ENCODE measurements around the gene SCN9A. TPM values are rescaled to one million over a fixed set of nuclear protein-coding genes. Genes with fewer than 3 reads are reported as not detected.

The SCN9A gene
- total RNA-seq, 1 donor from 2014 or later, result 7.8 TPM

GRCh38 chr2:166270376-166270775, 105.4 kb downstream of the SCN9A start:
- Histone ChIP-seq H3K4me2 (ENCODE audit: low read length) (no peak overlapping the region), H3K27ac (ENCODE audit: low read depth, low read length) (no peak overlapping the region), H3K36me3 (ENCODE audit: insufficient read depth, low read length) (no peaks in the 10 kb centered on the region), H2AFZ (ENCODE audit: low read depth, low read length) (no peak overlapping the region), H4K20me1 (ENCODE audit: insufficient read depth, low read length) (no peaks in the 10 kb centered on the region), H3K27me3 (ENCODE audit: insufficient read depth, low read length) (no peaks in the 10 kb centered on the region), H3K9ac (ENCODE audit: low read length) (no peak overlapping the region), H3K4me3 (ENCODE audit: insufficient read depth, low read depth, low read length) (no peak overlapping the region), H3K79me2 (ENCODE audit: insufficient read depth, low read length) (no peaks in the 10 kb centered on the region), H3K9me3 (ENCODE audit: insufficient read depth, low read depth, low read length) (no peaks in the 10 kb centered on the region), H3K4me1 (ENCODE audit: insufficient read depth, low read length) (no peaks in the 10 kb centered on the region)
- H3K4me3 Mint-ChIP-seq (ENCODE audit: unreplicated experiment), result no peak overlapping the region
- no peaks in the 10 kb centered on the region for H3K4me1 Mint-ChIP-seq (ENCODE audit: low read depth, unreplicated experiment)
- FAIRE-seq (no peak), DNase-seq (ENCODE audit: low read depth) (no peak)
- no peaks in the 10 kb centered on the region for H3K9me3 Mint-ChIP-seq (ENCODE audit: unreplicated experiment)
- TF ChIP-seq, protein P1, sequence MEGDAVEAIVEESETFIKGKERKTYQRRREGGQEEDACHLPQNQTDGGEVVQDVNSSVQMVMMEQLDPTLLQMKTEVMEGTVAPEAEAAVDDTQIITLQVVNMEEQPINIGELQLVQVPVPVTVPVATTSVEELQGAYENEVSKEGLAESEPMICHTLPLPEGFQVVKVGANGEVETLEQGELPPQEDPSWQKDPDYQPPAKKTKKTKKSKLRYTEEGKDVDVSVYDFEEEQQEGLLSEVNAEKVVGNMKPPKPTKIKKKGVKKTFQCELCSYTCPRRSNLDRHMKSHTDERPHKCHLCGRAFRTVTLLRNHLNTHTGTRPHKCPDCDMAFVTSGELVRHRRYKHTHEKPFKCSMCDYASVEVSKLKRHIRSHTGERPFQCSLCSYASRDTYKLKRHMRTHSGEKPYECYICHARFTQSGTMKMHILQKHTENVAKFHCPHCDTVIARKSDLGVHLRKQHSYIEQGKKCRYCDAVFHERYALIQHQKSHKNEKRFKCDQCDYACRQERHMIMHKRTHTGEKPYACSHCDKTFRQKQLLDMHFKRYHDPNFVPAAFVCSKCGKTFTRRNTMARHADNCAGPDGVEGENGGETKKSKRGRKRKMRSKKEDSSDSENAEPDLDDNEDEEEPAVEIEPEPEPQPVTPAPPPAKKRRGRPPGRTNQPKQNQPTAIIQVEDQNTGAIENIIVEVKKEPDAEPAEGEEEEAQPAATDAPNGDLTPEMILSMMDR (IDR thresholded peaks at IDR 0.05; ENCODE audit: insufficient read depth, low read depth, low read length), result no peak
- no peak for TF ChIP-seq EZH2 (IDR thresholded peaks at IDR 0.05; ENCODE audit: insufficient read depth, low read length)
- no peak overlapping the region for H3K27ac Mint-ChIP-seq (ENCODE audit: unreplicated experiment)
- H3K27me3 Mint-ChIP-seq (ENCODE audit: low read depth, unreplicated experiment), result no peaks in the 10 kb centered on the region
- H3K36me3 Mint-ChIP-seq (ENCODE audit: low read depth, unreplicated experiment), result peaks cover 4% of the 10 kb centered on the region

- Histone ChIP-seq H3K27me3 (ENCODE audit: insufficient read depth, low read length) (no peaks in the 10 kb centered on the region), H3K79me2 (ENCODE audit: insufficient read depth, low read length) (no peaks in the 10 kb centered on the region), H3K27ac (ENCODE audit: low read depth, low read length) (no peak overlapping the region), H2AFZ (ENCODE audit: low read depth, low read length) (no peak overlapping the region), H3K36me3 (ENCODE audit: insufficient read depth, low read length) (no peaks in the 10 kb centered on the region), H3K4me1 (ENCODE audit: insufficient read depth, low read length) (no peaks in the 10 kb centered on the region), H3K9me3 (ENCODE audit: insufficient read depth, low read depth, low read length) (no peaks in the 10 kb centered on the region), H3K9ac (ENCODE audit: low read length) (no peak overlapping the region), H3K4me3 (ENCODE audit: insufficient read depth, low read depth, low read length) (no peak overlapping the region), H3K4me2 (ENCODE audit: low read length) (no peak overlapping the region), H4K20me1 (ENCODE audit: insufficient read depth, low read length) (no peaks in the 10 kb centered on the region)
- FAIRE-seq (no peak), DNase-seq (ENCODE audit: low read depth) (no peak)
- no peaks in the 10 kb centered on the region for H3K27me3 Mint-ChIP-seq (ENCODE audit: low read depth, unreplicated experiment)
- no peak overlapping the region for H3K4me3 Mint-ChIP-seq (ENCODE audit: unreplicated experiment)
- H3K9me3 Mint-ChIP-seq (ENCODE audit: unreplicated experiment), result no peaks in the 10 kb centered on the region
- no peak overlapping the region for H3K27ac Mint-ChIP-seq (ENCODE audit: unreplicated experiment)
- TF ChIP-seq EZH2 (IDR thresholded peaks at IDR 0.05; ENCODE audit: insufficient read depth, low read length), result no peak
- TF ChIP-seq, protein P1 (IDR thresholded peaks at IDR 0.05; ENCODE audit: insufficient read depth, low read depth, low read length), result no peak
- H3K36me3 Mint-ChIP-seq (ENCODE audit: low read depth, unreplicated experiment), result peaks cover 4% of the 10 kb centered on the region
- H3K4me1 Mint-ChIP-seq (ENCODE audit: low read depth, unreplicated experiment), result no peaks in the 10 kb centered on the region
Observed at GRCh38 chr2:166269322-166269721, 106.4 kb downstream of the SCN9A start.

GRCh38 chr2:166257859-166258258, 117.9 kb downstream of the SCN9A start:
- no peaks in the 10 kb centered on the region for H3K36me3 ChIP-seq (ENCODE audit: insufficient read depth, low read length)
- no peaks in the 10 kb centered on the region for H3K4me1 Mint-ChIP-seq (ENCODE audit: low read depth, unreplicated experiment)
- no peaks in the 10 kb centered on the region for H3K9me3 Mint-ChIP-seq (ENCODE audit: unreplicated experiment)
- no peaks in the 10 kb centered on the region for H3K27me3 Mint-ChIP-seq (ENCODE audit: low read depth, unreplicated experiment)
- no peak overlapping the region for H3K4me3 ChIP-seq (ENCODE audit: insufficient read depth, low read depth, low read length)
- DNase-seq (ENCODE audit: low read depth), result no peak
- no peaks in the 10 kb centered on the region for H3K27me3 ChIP-seq (ENCODE audit: insufficient read depth, low read length)
- TF ChIP-seq, protein P1 (IDR thresholded peaks at IDR 0.05; ENCODE audit: insufficient read depth, low read depth, low read length), result no peak
- TF ChIP-seq EZH2 (IDR thresholded peaks at IDR 0.05; ENCODE audit: insufficient read depth, low read length), result no peak
- FAIRE-seq, result no peak
- no peak overlapping the region for H3K9ac ChIP-seq (ENCODE audit: low read length)
- H3K9me3 ChIP-seq (ENCODE audit: insufficient read depth, low read depth, low read length), result no peaks in the 10 kb centered on the region
- H3K27ac Mint-ChIP-seq (ENCODE audit: unreplicated experiment), result no peak overlapping the region
- no peaks in the 10 kb centered on the region for H3K79me2 ChIP-seq (ENCODE audit: insufficient read depth, low read length)
- H3K27ac ChIP-seq (ENCODE audit: low read depth, low read length), result no peak overlapping the region
- H3K4me2 ChIP-seq (ENCODE audit: low read length), result no peak overlapping the region
- no peak overlapping the region for H2AFZ ChIP-seq (ENCODE audit: low read depth, low read length)
- H3K4me3 Mint-ChIP-seq (ENCODE audit: unreplicated experiment), result no peak overlapping the region
- no peaks in the 10 kb centered on the region for H3K4me1 ChIP-seq (ENCODE audit: insufficient read depth, low read length)
- H4K20me1 ChIP-seq (ENCODE audit: insufficient read depth, low read length), result no peaks in the 10 kb centered on the region
- H3K36me3 Mint-ChIP-seq (ENCODE audit: low read depth, unreplicated experiment), result no peaks in the 10 kb centered on the region
